ENCODE data around the gene NFATC3.

Gene NFATC3

GRCh38 chr16:68255712-68256111, 170.5 kb downstream of the NFATC3 start:
- Histone ChIP-seq H3F3A (ENCODE audit: insufficient read depth, low read length) (no peaks in the 10 kb centered on the region; the same call in 1 of the 2 replicates), H3K9ac (ENCODE audit: low read length) (no peak overlapping the region), H3K27me3 (ENCODE audit: insufficient read depth, low read length) (no peaks in the 10 kb centered on the region), H3K4me2 (ENCODE audit: low read length) (no peak overlapping the region), H3K9me3 (ENCODE audit: low read length) (no peaks in the 10 kb centered on the region), H2AFZ (ENCODE audit: low read length) (no peak overlapping the region), H3K79me2 (ENCODE audit: insufficient read depth, low read length) (no peaks in the 10 kb centered on the region), H3K9me2 (ENCODE audit: low read depth, low read length) (no peaks in the 10 kb centered on the region), H4K20me1 (ENCODE audit: insufficient read depth, low read length) (no peaks in the 10 kb centered on the region), H3K36me3 (ENCODE audit: insufficient read depth, low read length) (peaks cover 56% of the 10 kb centered on the region), H3K27ac (ENCODE audit: low read depth, low read length, poor library complexity, severe bottlenecking) (peak overlapping the region; percentile 99), H3K4me3 (ENCODE audit: low read depth, low read length, poor library complexity, severe bottlenecking) (no peak overlapping the region), H3K4me1 (ENCODE audit: insufficient read depth, low read length, severe bottlenecking) (peaks cover 50% of the 10 kb centered on the region)
- no peak for TF ChIP-seq EZH2 (IDR thresholded peaks at IDR 0.05; ENCODE audit: borderline replicate concordance, low read length)
- no peak for TF ChIP-seq CTCF (IDR thresholded peaks at IDR 0.05; ENCODE audit: low read length)

- no peaks in the 10 kb centered on the region; the same call in 1 of the 2 replicates for H3F3A ChIP-seq (ENCODE audit: insufficient read depth, low read length)
- no peaks in the 10 kb centered on the region for H3K9me2 ChIP-seq (ENCODE audit: low read depth, low read length)
- no peaks in the 10 kb centered on the region for H3K79me2 ChIP-seq (ENCODE audit: insufficient read depth, low read length)
- peak overlapping the region; percentile 46 for H3K9ac ChIP-seq (ENCODE audit: low read length)
- H3K36me3 ChIP-seq (ENCODE audit: insufficient read depth, low read length) = peaks cover 56% of the 10 kb centered on the region
- no peaks in the 10 kb centered on the region for H4K20me1 ChIP-seq (ENCODE audit: insufficient read depth, low read length)
- TF ChIP-seq EZH2 (IDR thresholded peaks at IDR 0.05; ENCODE audit: borderline replicate concordance, low read length) (no peak), CTCF (IDR thresholded peaks at IDR 0.05; ENCODE audit: low read length) (no peak)
- no peak overlapping the region for H2AFZ ChIP-seq (ENCODE audit: low read length)
- H3K27me3 ChIP-seq (ENCODE audit: insufficient read depth, low read length) = no peaks in the 10 kb centered on the region
- H3K4me3 ChIP-seq (ENCODE audit: low read depth, low read length, poor library complexity, severe bottlenecking) = no peak overlapping the region
- H3K4me1 ChIP-seq (ENCODE audit: insufficient read depth, low read length, severe bottlenecking) = peaks cover 34% of the 10 kb centered on the region
- peak overlapping the region; percentile 46 for H3K4me2 ChIP-seq (ENCODE audit: low read length)
- H3K9me3 ChIP-seq (ENCODE audit: low read length) = no peaks in the 10 kb centered on the region
- H3K27ac ChIP-seq (ENCODE audit: low read depth, low read length, poor library complexity, severe bottlenecking) = peak overlapping the region; percentile 99
Measured at GRCh38 chr16:68257251-68257905, 172.2 kb downstream of the NFATC3 start.

- H3K27me3 ChIP-seq (ENCODE audit: insufficient read depth, low read length) = no peaks in the 10 kb centered on the region
- H3K9me3 ChIP-seq (ENCODE audit: low read length) = no peaks in the 10 kb centered on the region
- H3F3A ChIP-seq (ENCODE audit: insufficient read depth, low read length) = no peaks in the 10 kb centered on the region
- no peaks in the 10 kb centered on the region for H3K9me2 ChIP-seq (ENCODE audit: low read depth, low read length)
- no peaks in the 10 kb centered on the region for H3K79me2 ChIP-seq (ENCODE audit: insufficient read depth, low read length)
- peak overlapping the region; percentile 46 for H3K4me2 ChIP-seq (ENCODE audit: low read length)
- H2AFZ ChIP-seq (ENCODE audit: low read length) = no peak overlapping the region
- peaks cover 26% of the 10 kb centered on the region for H3K4me1 ChIP-seq (ENCODE audit: insufficient read depth, low read length, severe bottlenecking)
- peak overlapping the region; percentile 99 for H3K27ac ChIP-seq (ENCODE audit: low read depth, low read length, poor library complexity, severe bottlenecking)
- H3K36me3 ChIP-seq (ENCODE audit: insufficient read depth, low read length) = peaks cover 52% of the 10 kb centered on the region
- peak overlapping the region; percentile 46 for H3K9ac ChIP-seq (ENCODE audit: low read length)
- H4K20me1 ChIP-seq (ENCODE audit: insufficient read depth, low read length) = no peaks in the 10 kb centered on the region
- no peak for TF ChIP-seq CTCF (IDR thresholded peaks at IDR 0.05; ENCODE audit: low read length)
- TF ChIP-seq EZH2 (IDR thresholded peaks at IDR 0.05; ENCODE audit: borderline replicate concordance, low read length) = no peak
- no peak overlapping the region for H3K4me3 ChIP-seq (ENCODE audit: low read depth, low read length, poor library complexity, severe bottlenecking)
Measured at GRCh38 chr16:68257906-68258800, 173.0 kb downstream of the NFATC3 start.
